ENCODE measurements around the gene PIP5K1B. TPM values are rescaled to one million over a fixed set of nuclear protein-coding genes. Genes with fewer than 3 reads are reported as not detected.
"Not testable (repeated sequence)": the region's sequence is repeated elsewhere in the genome, so short reads cannot be mapped to it uniquely, and the experiment has no call there.

Gene PIP5K1B
- total and polyA plus RNA-seq, 2 experiments from 2014 or later, result 1.3 to 2.8 TPM

GRCh38 chr9:68698943-68699509 is 6.0 kb upstream of the PIP5K1B start (continued):
- TF ChIP-seq, protein P1, sequence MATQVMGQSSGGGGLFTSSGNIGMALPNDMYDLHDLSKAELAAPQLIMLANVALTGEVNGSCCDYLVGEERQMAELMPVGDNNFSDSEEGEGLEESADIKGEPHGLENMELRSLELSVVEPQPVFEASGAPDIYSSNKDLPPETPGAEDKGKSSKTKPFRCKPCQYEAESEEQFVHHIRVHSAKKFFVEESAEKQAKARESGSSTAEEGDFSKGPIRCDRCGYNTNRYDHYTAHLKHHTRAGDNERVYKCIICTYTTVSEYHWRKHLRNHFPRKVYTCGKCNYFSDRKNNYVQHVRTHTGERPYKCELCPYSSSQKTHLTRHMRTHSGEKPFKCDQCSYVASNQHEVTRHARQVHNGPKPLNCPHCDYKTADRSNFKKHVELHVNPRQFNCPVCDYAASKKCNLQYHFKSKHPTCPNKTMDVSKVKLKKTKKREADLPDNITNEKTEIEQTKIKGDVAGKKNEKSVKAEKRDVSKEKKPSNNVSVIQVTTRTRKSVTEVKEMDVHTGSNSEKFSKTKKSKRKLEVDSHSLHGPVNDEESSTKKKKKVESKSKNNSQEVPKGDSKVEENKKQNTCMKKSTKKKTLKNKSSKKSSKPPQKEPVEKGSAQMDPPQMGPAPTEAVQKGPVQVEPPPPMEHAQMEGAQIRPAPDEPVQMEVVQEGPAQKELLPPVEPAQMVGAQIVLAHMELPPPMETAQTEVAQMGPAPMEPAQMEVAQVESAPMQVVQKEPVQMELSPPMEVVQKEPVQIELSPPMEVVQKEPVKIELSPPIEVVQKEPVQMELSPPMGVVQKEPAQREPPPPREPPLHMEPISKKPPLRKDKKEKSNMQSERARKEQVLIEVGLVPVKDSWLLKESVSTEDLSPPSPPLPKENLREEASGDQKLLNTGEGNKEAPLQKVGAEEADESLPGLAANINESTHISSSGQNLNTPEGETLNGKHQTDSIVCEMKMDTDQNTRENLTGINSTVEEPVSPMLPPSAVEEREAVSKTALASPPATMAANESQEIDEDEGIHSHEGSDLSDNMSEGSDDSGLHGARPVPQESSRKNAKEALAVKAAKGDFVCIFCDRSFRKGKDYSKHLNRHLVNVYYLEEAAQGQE (IDR thresholded peaks at IDR 0.05; ENCODE audit: unreplicated experiment), result no peak
- TF ChIP-seq POLR2AphosphoS5 (IDR thresholded peaks at IDR 0.05; ENCODE audit: low read depth), result no peak
- no peak for TF ChIP-seq EZH2 (IDR thresholded peaks at IDR 0.05; ENCODE audit: low read depth, unreplicated experiment)

DNA sequence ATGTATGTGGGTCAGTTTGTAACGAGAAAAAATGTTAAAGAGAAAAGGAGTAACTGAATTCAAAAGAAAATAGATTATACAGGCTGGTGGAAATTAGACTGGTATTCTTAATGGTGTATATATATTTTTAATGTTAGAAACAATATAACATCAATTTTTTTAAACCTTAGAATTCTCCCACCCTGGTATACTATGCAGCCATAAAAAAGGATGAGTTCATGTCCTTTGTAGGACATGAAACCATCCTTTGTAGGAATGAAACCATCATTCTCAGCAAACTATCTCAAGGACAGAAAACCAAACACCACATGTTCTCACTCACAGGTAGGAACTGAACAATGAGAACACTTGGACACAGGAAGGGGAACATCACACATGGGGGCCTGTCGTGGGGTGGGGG is 5.4 kb upstream of the PIP5K1B start:
- not testable (repeated sequence) for H3K4me2 ChIP-seq; H3K79me2 ChIP-seq (replicated peaks; ENCODE audit: insufficient read depth); H3K27me3 Mint-ChIP-seq (ENCODE audit: insufficient read depth, low read depth, poor library complexity); H3K4me3 Mint-ChIP-seq; H3K36me3 Mint-ChIP-seq (ENCODE audit: low read depth); H2AFZ ChIP-seq; H3K36me3 ChIP-seq (ENCODE audit: insufficient read depth); H3F3A ChIP-seq (replicated peaks; ENCODE audit: low read depth); H3K9me3 Mint-ChIP-seq; ATAC-seq; H3K27ac Mint-ChIP-seq; H3K27ac ChIP-seq (ENCODE audit: low read depth); H3K9me2 ChIP-seq (ENCODE audit: insufficient read depth); H4K20me1 ChIP-seq (replicated peaks; ENCODE audit: insufficient read depth); H3K4me1 ChIP-seq (ENCODE audit: insufficient read depth); H3K4me3 ChIP-seq; DNase-seq (ENCODE audit: low spot score)
- H3K27me3 ChIP-seq (ENCODE audit: insufficient read depth), result peaks cover 21% of the 10 kb centered on the region
- H3K4me1 Mint-ChIP-seq, result peaks cover 14% of the 10 kb centered on the region

DNA sequence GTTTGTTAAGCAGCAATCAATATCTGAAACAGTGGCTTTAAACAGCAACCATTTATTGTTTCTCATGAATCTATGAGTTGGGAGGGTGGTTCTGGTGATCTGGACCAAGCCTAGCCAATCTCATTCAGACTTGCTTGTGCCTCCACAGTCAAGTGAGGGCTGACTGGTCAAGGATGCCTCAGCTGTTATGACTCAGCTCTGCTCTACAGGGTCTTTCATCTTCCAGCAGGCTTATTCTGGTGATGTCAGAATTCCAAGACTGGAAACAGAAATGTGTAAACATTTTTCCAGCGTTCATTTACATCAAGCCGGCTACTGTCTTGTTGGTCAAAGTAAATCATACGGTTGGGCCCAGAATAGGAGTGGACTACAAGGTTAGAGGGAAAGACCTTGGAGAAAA is 2.5 kb upstream of the PIP5K1B start:
- peaks cover 20% of the 10 kb centered on the region for H3K27me3 Mint-ChIP-seq (ENCODE audit: insufficient read depth, low read depth, poor library complexity)
- H3K4me3 Mint-ChIP-seq, result no peak overlapping the region

More for the DNA sequence above, 2.5 kb upstream of the PIP5K1B start:
- Mint-ChIP-seq H3K9me3 (no peaks in the 10 kb centered on the region), H3K27ac (no peak overlapping the region), H3K36me3 (ENCODE audit: low read depth) (no peaks in the 10 kb centered on the region; the same call in 2 of the 3 replicates), H3K4me1 (peaks cover 28% of the 10 kb centered on the region)
- Histone ChIP-seq H3K27ac (ENCODE audit: low read depth) (no peak overlapping the region), H3F3A (replicated peaks; ENCODE audit: low read depth) (peaks cover 8% of the 10 kb centered on the region), H3K4me2 (no peak overlapping the region), H3K36me3 (ENCODE audit: insufficient read depth) (no peaks in the 10 kb centered on the region; the same call in 1 of the 2 replicates), H4K20me1 (replicated peaks; ENCODE audit: insufficient read depth) (no peaks in the 10 kb centered on the region), H2AFZ (no peak overlapping the region), H3K4me1 (ENCODE audit: insufficient read depth) (peaks cover 20% of the 10 kb centered on the region), H3K4me3 (no peak overlapping the region), H3K79me2 (replicated peaks; ENCODE audit: insufficient read depth) (no peaks in the 10 kb centered on the region), H3K9me2 (ENCODE audit: insufficient read depth) (no peaks in the 10 kb centered on the region), H3K27me3 (ENCODE audit: insufficient read depth) (peaks cover 41% of the 10 kb centered on the region)
- TF ChIP-seq POLR2AphosphoS5 (IDR thresholded peaks at IDR 0.05; ENCODE audit: low read depth) (no peak), EZH2 (IDR thresholded peaks at IDR 0.05; ENCODE audit: low read depth, unreplicated experiment) (no peak), ZNF114 (CRISPR knock-in tag; IDR thresholded peaks at IDR 0.05) (no peak), JUNB (IDR thresholded peaks at IDR 0.05; ENCODE audit: unreplicated experiment) (no peak), NANOG (IDR thresholded peaks at IDR 0.05; ENCODE audit: borderline replicate concordance) (no peak)
- TF ChIP-seq, protein P1 (IDR thresholded peaks at IDR 0.05; ENCODE audit: unreplicated experiment), result no peak
- no peak for DNase-seq (ENCODE audit: low spot score)
- ATAC-seq, result no peak

All from GM23338 (cell line).